Stimulated activated CD4-positive, alpha-beta T cell treated with anti-CD3 and anti-CD28 coated beads, Interleukin-4, amount 100 ng/mL, for 48 hours (primary cell): ENCODE results near the gene TPMT.
"Not testable (repeated sequence)": the region's sequence is repeated elsewhere in the genome, so short reads cannot be mapped to it uniquely, and the experiment has no call there.

Experiments used
- DNase-seq, 2 donors: peaks; one replicate each; pipeline ENCODE4 v3.0.0-alpha.2; 2020; ENCODE audit warnings: low read depth in 2 of 2

Gene TPMT

DNA sequence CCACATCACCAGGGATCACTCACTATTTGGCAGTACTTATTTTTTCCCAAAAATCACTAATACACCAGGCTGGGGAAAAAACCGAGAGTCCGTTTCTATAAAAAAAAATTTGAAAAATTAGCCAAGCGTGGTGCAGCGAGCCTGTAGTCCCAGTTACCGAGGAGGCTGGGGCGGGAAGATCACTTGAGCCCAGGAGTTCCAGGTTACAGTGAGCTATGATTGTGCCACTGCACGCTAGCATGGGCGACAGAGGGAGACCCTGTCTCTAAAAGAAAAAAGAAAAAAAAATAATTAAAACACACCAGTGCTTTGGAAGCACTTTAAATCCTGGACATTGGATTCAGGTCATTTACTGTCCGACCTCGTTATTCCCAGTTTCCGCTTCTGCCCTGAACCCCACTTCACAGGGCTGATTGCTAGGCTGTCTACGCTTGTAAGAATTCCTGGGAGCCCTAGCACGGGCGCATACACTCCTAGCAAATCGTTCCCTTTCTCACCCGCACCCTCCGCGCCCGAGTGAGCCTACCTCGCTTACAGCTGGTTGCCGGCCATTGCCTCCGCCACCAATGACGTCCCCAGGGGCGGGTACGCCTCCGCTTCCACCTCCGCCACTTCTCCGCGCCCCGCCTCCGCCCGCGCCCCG is at the start of gene TPMT:
Gene TPMT, minus strand, starts transcription at position 571 of the 643 bp plus-strand sequence. CDS start 5,950 bp downstream, outside the sequence.
- DNase-seq = no peak

GRCh38 chr6:18203786-18204185 is 48.9 kb upstream of the TPMT start:
- no peak for DNase-seq

- DNase-seq = no peak
These were observed 37.1 kb upstream of the TPMT start for GRCh38 chr6:18192026-18192425.

DNA sequence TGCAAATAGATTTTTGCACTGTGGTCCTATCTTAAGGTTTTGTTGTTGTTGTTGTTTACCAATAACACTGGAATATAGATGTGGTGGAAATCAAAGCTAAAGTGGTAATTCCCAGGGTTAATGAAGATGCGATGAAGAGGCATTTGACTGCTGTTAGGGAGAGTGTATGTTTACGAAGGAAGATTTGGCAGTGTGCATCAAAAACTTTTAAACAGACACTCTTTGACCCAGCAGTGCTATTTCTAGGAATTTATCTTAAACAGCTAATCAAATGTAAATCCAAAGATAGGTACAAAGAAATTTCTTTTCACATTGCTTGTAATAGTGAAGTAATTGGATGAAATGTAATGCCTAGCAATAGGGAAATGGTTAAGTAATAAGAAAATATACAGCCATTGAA is 34.3 kb upstream of the TPMT start:
- no peak for DNase-seq

- no peak for DNase-seq
These were observed 32.8 kb upstream of the TPMT start for GRCh38 chr6:18187701-18188100.

- DNase-seq = no peak
These were observed 31.8 kb upstream of the TPMT start for GRCh38 chr6:18186540-18187250.

DNA sequence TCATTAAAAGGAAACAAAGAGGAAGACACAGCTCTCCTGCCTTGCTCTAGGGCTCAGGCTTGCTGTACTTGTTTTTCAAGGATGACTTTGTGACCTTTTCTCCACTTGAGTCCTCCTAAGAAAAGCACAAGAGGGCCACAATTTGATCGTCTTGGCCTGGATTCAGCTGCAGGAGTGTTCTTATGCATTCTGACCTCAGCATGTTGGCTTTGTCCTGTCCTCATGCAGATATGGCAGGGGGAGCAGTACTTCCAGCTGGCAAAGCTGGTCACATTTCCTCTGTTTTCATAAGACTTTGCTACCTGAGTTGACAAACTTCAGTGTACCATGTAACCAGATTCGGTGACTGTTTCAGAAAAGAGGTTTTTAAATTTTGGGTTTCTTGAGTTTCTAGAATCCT is 31.2 kb upstream of the TPMT start:
- DNase-seq = no peak

GRCh38 chr6:18185624-18186023 is 30.7 kb upstream of the TPMT start:
- DNase-seq = no peak

DNA sequence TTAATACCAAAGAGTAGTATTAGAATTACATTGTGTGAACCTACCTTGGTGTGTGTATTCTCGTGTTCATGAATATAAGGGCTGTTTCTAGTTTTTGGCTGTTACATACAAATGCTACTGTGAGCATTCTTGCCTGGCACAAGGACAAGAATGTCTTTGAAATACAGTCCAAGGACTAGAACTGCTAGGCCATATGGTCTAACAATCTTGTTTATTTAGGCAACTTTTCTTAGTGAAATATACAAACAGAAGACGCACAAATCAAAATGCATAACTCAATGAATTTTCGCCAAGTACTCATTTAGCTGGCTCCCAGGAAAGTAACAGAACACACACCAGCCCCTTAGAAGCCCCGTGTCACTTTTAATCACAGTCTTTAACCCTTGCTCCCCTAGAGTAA is 28.9 kb upstream of the TPMT start:
- DNase-seq = no peak

DNA sequence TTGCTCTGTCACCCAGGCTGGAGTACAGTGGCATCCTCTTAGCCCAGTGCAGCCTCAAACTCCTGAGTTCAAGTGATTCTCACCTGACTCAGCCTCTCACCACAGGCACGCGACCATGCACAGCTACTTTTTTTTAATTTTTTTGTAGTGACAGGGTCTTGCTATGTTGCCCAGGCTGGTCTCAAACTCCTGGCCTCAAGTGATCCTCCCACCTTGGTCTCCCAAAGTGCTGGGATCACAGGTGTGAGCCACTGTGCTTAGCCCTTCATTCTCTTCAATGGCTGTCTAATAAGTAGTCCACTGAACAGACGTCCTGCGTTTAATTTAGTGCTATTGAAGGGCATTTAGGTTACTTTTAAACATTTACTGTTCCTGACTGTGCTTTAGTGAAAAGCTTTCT is 27.7 kb upstream of the TPMT start:
- DNase-seq = no peak

GRCh38 chr6:18179770-18180356 is 25.0 kb upstream of the TPMT start:
- DNase-seq = no peak

GRCh38 chr6:18178960-18179615 is 24.2 kb upstream of the TPMT start:
- DNase-seq = no peak

DNA sequence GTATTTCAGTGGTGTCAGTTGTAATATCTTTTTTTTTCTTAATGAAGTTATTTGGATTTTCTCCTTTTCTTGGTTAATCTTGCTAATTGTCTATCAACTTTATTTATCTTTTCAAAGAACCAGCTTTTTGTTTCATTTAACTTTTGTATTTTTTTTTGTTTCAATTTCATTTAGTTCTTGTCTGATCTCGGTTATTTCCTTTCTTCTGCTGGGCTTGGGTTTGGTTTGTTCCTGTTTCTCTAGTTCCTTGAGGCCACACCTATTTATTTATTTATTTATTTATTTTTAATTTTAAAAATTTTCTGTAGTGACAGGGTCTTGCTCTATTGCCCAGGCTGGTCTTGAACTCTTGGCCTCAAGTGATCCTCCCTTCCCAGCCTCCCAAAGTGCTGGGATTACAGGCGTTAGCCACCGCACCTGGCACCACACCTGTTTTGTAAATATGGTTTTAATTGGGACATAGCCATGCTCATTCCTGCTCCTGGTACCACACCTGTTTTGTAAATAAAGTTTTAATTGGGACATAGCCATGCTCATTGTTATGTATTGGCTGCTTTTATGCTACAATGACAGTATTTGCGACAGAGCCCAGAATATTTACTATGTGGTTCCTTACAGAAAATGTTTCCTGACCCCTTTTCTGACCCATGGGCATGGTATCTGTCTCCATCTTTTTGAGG is 22.5 kb upstream of the TPMT start:
- no peak for DNase-seq

DNA sequence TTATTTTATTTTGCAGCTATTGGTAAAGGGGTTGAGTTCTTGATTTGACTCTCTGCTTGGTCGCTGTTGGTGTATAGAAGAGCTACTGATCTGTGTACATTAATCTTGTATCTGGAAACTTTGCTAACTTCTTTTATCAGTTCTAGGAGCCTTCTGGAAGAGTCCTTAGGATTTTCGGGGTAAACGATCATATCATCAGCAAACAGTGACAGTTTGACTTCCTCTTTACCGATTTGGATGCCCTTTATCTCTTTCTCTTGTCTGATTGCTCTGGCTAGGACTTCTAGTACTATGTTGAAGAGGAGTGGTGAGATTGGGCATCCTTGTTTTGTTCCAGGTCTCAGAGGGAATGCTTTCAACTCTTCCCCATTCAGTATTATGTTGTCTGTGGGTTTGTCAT is 21.3 kb upstream of the TPMT start:
- DNase-seq = not testable (repeated sequence)

GRCh38 chr6:18171871-18172270 is 17.0 kb upstream of the TPMT start:
- DNase-seq = no peak

DNA sequence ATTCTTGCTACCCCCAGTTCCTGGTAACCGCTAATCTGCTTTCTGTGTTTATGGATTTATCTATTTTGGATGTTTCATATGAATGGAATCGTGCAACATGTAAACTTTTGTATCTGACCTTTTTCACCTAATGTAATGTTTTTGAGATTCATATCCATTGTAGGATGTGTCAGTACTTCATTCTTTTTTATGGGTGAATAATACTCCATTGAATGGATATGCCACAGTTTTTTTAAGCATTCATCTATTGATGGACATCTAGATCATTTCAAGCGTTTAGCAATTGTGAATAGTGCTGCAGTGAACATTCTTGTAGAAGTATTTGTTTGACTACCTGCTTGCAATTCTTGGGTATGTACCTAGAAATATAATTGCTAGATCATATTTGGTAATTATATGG is 13.4 kb upstream of the TPMT start:
- DNase-seq = no peak

DNA sequence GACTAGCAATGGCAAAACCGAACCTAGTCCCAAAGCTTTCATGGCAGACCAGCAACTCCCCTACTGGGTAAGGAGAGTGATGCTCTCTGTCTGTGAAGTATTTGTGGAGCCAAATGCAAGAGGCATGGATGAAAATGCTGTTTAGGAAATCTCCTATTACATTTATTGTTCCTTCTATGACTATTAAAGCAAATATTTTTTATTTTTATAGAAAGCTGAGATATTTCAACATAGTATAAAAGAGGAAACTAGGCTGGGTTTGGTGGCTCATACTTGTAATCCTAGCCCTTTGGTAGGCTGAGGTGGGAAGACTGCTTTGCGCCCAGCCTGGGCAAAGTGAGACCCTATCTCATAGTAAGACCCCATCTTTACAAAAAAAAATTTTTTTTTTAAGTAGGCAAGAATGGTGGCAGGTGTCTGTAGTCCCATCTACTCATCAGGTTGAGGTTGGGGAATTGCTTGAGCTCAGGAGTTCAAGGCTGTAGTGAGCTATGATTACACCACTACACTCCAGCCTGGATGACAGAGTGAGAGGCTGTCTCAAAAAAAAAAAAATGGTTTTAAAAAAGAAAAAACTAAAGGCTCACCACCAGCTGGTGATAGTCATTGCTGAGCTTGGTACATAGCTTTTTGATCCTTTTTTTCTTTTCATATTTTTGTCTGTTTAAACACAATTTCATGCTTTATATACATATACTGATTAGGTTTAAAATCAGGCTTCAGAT is 11.6 kb upstream of the TPMT start:
- DNase-seq = no peak

DNA sequence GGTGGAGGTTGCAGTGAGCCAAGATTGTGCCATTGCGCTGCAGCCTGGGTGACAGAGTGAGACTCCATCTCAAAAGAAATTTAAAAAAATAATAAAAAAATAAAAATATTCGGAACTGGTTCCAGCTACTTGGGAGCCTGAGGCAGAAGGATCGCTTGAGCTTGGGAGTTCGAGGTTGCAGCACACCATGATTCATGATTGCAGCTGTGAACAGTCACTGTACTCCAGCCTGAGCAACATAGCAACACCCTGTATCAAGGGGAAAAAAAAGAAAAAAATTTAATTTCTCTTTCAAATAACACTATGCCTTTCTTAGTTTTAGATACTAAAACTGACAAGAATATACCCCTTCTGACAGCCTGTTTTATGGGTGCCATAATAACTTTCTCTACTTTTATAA is 10.9 kb upstream of the TPMT start:
- DNase-seq = no peak

DNA sequence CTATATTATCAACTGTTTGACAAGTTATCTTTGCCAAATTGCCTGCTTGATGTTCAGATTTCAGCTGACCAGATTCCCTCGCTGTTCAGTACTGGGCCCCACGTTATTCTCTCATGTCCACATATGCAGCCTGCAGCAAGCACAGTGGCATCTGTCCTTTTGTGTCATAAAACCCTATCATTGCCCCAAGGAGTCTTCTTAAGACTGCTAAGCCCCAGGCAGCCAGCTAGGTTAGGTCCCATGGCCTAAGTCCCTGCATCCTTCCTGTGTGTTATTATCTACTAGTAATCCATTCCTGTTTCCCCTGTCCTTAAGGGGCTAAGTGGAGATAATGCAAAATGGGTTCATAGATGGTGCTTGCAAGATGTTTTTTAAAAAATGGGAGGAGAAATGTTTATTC is 7.5 kb upstream of the TPMT start:
- DNase-seq = no peak

DNA sequence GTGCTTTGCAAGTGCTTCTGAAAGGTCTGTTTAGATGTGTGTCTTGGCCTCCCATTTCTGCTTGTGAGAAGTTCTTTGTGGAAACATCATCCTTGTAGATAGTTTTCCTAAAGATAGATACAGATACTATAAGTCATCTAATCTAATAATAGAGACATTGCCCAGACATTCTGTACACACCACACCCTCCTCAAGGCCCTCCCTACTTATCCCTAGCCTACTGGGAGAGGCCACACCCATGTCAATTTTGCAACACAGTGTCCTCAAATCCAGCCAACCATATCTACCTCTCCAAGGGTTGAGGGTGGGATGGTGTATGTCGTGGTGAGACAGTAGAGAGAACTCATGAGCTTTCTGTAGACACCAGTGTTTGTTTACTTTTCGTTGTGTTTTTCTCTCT is 6.6 kb upstream of the TPMT start:
- no peak for DNase-seq

- DNase-seq = no peak
These were observed 6.0 kb upstream of the TPMT start for GRCh38 chr6:18160911-18161310.
